Measurements from ENCODE around the gene SPOCK1.

Gene SPOCK1

GRCh38 chr5:137215780-137216179, 283.3 kb downstream of the SPOCK1 start:
- DNase-seq, result no peak

DNA sequence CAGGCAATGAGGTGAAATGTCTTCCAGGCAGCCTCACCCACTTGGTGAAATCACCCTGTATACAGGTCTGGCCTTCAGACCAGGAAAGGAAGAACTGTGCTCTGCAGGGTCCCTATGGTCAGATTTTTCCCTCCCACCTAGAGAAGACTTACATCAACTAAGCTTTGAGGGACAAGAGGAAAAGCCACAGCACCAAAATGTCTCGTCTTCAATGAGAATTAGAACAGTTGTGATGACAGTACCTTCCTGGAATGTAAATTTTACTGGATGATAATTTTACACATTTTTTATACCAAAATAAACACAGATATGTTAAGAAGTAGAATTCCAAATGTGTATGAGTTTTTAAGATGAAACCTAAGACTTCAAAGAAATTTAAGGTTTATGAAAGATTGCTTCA, 283.9 kb downstream of the SPOCK1 start:
- no peak for DNase-seq

GRCh38 chr5:137214446-137215189, 284.5 kb downstream of the SPOCK1 start:
- DNase-seq, result no peak

DNA sequence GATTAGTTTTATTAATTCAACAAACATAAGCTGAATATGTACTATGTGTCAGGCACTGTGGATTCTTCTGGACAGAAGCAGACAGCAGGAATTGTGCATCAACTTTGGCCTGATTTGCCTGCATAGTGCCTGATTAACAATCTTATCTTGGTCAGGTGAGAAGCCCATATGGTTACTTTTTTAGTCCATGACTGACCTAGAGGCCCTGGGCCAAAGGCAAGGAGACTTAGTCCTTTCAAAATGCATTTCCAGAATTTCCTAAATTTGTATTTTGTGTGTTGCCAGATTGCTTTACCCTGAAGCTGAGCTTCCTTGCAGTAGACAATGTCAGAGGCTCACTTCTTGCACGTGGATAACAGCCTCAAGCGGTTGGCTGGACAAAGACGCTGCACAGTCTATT, 286.7 kb downstream of the SPOCK1 start:
- DNase-seq, result no peak

- DNase-seq, result no peak
Measured at GRCh38 chr5:137209232-137209809, 289.8 kb downstream of the SPOCK1 start.

- no peak for DNase-seq
Measured at GRCh38 chr5:137207023-137207760, 291.9 kb downstream of the SPOCK1 start.

- no peak for DNase-seq
Measured at GRCh38 chr5:137206030-137206715, 293.0 kb downstream of the SPOCK1 start.

DNA sequence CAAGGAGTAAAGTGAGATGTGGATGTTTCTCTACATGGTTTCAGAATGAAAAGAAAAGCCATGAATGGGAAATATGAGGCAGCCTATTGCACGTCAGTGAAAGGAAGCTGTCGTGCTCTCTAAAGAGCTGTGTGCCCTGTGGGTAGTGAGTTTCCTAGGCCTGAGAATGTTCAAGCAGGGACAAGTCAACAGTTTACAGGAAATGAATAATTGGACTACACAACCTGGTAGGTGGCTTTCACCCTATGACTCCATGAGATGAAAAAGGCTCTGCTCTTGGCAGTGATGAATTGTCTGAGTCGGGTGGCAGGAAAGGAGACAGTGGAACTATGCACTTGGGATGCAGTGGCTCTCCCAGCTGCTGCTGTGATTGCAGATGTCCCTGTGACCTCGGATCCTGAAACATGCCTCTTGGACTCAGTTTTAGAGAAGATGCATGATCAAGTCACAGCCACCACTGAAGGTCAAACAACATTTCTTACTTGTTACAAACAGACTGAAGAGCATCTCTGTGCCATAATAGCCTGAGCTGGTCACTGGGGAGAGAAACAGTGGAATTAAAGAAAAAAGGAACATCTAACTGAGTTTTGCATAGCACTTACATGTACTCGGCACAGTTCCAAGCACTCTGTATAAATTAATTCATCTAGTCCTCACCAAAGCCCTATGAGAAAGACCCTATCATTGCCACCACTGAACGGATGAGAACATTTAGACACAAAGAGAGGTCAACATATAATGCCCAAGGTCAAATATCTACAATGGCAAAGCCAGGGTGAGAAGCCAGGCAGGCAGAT, 293.7 kb downstream of the SPOCK1 start:
- DNase-seq, result no peak

- no peak for DNase-seq
Measured at GRCh38 chr5:137203011-137203632, 296.0 kb downstream of the SPOCK1 start.

DNA sequence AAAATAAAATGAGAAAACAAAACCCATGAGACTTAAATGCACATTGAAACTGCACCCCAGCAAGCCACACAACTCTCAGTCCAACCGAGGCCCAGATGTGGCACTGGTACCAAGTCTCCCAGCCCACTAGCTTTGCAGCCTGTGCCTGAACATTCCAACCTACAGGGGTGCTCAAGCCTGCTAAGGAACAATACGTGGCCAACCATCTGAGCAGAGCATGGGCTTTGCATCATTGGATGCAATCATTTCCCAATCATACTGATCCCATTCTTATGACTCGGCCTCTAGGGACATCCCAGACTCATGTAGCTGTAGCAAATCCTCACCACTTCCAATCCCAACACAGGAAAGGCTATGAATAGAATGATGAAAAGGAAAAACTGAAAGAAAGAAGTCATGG, 297.2 kb downstream of the SPOCK1 start:
- no peak for DNase-seq

DNA sequence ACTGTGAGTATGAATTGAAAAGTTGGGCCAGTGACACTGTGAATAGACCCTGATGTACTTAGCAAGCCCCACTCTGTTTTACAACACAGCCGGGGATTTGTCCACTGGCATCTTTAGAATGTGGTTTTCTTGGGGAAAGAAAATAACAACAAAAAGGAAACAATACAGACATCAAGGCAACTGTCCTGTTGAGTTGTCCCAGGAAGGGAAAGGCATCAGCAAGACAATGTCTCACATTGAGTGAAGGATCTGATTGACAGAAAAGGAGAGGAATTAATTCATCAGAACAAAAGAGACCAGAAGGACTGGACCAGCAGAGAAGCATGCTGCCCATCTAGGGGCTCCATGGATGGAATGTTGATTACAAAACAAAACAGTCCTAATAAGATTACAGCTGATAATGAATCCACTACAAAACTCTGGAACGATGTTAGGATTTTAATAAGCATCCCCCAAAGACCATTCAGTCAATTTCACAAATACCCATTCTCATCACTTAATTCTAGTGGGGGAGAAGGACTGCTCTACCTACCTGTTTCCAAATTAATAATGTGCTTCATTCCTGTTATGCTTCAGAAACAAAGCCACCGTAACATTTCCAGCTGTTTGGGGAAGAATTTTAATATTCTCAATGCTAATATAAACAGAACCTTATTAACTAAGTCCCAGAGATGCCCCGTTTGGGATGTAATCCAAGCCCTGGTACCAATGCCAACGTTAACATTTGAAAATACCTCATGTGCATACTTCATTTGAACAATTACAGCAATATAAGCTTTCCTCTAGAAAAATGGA, 298.0 kb downstream of the SPOCK1 start:
- no peak for DNase-seq

- no peak for DNase-seq
Measured at GRCh38 chr5:137199966-137200365, 299.2 kb downstream of the SPOCK1 start.

- DNase-seq, result no peak
Measured at GRCh38 chr5:137199201-137199600, 299.9 kb downstream of the SPOCK1 start.

DNA sequence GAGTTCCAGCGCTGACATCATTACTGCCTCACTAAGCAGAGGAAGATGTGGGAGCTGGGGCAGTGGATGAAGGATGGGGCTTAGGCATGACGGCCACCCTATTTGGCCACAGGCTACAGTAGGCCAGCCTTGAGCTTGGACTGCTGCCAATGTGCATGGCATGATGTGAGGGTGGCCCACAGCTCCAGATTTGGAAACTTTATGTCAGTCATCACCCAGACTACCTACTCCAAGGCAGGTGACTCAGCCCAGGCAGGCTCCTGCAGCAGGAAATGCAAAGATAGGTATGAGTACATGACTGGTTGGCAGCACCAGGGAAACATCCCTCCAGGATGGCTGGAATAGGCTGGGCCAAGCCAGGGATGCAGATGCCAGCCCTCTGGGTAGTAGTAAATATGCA, 303.6 kb downstream of the SPOCK1 start:
- DNase-seq, result no peak

DNA sequence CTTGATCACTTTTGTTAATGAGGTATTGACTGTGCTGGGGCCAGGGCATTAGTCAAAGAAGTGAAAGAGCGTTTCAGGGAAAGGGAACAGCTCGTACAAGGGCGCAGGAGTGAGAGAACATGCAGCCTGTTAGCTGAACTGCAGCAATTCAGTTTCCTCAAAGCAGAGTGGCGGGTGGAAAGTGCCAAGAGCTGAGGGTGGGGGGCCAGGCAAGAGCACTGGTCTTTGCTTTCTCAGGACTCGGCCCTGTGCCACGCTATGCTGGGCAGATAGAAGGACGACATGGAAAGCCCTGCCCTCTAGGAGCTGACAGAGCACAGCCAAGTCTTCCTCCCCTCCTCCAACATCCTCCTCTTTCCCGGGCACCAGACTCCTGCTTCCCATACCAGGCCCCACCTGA, 304.8 kb downstream of the SPOCK1 start:
- no peak for DNase-seq

DNA sequence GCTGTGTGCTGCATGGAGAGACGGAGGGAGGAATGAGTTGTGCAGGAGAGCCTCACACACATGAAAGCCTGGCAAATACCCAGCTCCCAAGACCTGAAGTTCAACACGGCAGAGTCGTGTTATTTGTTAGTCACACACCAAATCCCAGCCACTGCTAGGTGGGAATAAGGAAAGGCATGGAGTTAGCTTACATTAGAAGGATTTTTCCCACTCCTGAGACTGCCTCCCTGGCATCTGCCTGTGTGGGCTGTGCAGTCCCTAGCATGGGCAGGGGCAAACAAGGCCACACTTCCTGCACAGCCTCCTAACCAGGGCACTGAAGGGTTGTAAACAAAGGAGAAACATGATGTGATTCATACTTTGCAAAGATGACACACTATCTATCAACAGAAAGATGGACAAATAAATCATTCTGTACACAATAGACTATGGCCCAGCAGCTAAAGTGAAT, 306.8 kb downstream of the SPOCK1 start:
- DNase-seq, result no peak

GRCh38 chr5:137191179-137191578, 307.9 kb downstream of the SPOCK1 start:
- no peak for DNase-seq

DNA sequence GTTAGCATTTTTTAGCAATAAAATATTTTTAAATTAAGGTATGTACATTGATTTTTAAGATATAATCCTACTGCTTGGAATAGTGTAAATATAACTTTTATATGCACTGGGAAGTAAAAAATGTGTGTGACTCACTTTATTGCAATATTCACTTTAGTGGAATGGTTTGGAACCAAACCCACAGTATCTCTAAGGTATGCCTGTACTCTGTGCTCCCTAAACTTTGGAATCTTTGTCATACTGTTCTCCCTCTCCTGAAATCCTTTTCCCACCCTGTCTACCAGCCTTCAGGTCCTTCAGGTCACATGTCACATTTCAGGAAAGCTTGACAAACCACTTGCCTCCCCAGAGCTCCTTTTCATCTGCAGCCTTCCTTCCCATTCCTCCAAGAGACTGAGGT, 308.7 kb downstream of the SPOCK1 start:
- no peak for DNase-seq

DNA sequence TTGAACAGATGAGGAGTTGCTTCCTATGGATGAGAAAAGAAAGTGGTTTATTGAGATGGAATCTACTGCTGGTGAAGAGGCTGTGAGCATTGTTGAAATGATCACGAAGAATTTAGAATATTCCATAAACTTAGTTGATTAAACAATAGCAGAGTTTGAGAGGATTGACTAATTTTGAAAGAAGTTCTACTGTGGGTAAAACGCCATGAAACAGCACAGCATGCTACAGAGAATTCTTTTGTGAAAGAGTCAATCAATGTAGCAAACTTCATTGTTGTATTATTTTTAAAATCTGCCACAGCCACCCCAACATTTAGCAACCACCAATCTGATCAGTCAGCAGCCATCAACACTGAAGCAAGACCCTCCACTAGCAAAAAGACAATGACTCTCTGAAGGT, 309.1 kb downstream of the SPOCK1 start:
- DNase-seq, result no peak

DNA sequence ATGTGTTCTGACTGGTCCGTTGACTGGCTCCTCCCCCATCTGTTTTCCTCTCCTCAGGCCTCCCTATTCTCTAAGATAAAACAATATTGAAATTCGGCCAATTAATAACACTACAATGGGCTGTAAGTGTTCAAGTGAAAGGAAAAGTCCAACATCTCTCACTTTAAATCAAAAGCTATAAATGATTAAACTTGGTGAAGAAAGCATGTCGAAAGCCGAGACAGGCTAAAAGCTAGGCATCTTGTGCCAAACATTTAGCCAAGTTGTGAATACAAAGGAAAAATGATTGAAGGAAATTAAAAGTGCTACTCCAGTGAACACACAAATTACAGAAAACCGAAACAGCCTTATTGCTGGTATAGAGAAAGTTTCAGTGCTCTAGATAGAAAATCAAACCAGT, 310.6 kb downstream of the SPOCK1 start:
- no peak for DNase-seq

DNA sequence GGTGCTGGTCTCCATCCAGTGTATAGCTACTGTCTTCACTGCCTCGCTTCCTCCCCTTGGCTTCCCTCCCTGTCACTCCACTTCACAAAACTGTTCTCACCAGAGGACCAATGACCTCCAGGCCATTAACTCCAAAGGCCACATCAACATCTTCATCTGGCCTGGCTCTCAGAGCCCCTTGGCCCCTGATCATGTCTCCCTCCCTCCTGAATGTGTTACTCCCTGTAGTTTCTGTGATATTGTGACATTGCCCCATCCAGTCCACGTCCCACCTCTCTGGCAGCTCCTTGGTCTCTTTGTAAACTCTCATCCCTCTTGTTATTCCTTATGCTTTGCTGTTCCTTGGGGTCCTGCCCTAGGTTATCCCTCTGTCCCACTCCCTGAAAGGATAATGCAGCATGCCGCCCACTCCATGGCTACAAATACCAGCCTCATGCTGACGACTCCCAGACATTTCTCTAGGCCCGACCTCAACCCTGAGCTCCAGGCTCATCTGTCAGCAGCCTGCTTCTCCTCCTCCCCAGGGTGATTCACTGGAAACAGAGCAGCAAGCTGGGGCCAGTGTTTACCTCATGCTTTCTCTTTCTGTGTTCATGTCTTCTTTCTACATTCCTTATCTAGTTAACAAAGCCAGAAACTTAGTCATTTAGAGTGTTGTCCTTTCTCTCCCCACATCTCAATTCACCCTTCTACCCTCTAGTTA, 312.2 kb downstream of the SPOCK1 start:
- no peak for DNase-seq
